IPS DF 4.7 (cell line): ENCODE measurements around the gene PHGDH.

Experiments used
- DNase-seq: peaks from one replicate; pipeline ENCODE4 v3.0.0-alpha.2; 2013; ENCODE audit warnings: low spot score; ENCODE audit errors: extremely low read depth

Gene PHGDH

GRCh38 chr1:119731741-119732430 is 20.2 kb downstream of the PHGDH start:
- no peak for DNase-seq

DNA sequence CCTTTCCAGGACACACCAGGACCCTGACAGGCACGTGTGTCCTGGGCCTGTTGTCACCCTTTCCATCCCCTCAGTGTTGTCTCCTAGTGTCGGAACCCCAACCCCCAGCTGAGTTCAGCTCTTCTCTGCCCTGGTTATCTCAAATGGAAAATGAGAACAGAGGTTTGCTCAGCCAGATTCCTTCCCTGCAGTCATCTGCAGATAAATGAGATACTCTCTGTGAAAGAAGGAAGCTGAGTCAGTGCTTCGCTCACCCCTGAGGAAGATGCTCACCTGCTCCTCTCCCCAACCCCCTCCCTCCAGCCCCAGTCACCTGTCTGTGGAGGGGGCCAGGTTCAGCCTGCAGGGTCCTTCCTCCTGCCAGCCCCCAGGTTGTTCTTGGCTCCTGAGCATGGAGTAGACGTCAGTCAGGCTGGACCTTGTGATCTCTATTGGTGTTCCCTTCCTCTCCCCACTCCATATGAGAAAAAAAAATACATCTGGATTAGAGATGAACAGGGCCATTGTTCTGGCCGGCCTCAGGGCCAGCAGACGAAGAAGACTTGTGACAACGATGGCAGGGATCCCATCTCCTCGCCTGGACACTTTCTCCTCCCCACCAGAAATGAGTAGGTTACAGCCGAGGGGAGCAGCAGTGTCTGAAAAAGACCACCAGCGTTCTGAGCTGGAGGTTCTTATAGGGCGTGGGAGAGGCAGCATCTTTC is 20.9 kb downstream of the PHGDH start:
- DNase-seq, result no peak

DNA sequence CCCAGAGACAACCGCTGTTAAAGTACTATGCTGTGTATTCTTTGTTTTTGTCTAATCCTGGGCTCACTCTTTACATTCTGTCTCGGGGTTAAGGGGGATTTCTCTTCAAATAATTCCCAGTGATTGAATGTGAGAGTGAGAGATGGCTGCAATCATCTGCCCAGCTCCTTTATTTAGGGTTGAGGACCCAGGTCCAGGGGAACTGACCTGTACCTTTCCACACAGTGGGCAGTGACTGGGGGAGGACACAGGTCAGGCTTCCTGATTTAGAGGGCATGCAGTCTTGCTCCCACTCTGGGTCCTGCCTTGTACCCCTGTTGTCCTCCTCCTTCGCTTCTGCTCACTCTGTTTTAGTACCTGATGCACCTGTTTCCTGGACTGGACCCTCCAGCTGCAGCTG is 22.0 kb downstream of the PHGDH start:
- no peak for DNase-seq

DNA sequence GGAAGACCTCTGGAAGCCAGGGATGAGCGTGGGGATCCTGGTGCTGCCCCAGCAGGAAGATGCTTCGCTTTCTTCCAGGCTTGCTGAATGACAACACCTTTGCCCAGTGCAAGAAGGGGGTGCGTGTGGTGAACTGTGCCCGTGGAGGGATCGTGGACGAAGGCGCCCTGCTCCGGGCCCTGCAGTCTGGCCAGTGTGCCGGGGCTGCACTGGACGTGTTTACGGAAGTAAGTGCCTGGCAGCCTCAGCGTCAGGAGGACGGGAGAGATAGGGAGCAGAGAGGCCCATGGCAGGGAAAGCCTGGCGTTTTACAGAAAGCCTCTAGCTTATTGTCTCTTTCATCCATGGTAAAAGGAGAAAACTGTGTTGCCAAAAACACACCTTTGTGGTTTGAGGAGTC is 23.5 kb downstream of the PHGDH start:
- no peak for DNase-seq

DNA sequence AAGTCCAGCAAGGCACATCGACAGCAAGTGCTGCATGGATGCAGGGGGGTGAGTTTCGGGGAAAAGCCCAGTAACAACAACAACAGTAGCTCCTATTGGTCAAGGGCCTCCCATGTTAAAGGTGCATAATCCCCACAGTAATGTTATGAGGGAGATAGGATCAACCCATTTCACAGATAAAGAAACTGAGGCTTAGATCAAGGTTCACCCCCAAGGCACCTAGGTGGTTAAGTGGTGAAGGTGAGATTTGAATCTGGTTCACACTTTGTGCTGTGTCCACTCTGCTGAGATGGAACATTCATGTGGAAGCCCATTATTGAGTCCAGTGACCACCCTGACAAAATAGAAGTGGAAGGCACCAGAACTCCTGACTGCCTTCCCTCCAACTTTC is 24.9 kb downstream of the PHGDH start:
- DNase-seq, result no peak

- DNase-seq, result no peak
Measured at GRCh38 chr1:119737040-119737682, 25.4 kb downstream of the PHGDH start.

- DNase-seq, result no peak
Measured at GRCh38 chr1:119738100-119738720, 26.5 kb downstream of the PHGDH start.

GRCh38 chr1:119739150-119739549 is 27.4 kb downstream of the PHGDH start:
- no peak for DNase-seq

- no peak for DNase-seq
Measured at GRCh38 chr1:119740261-119740660, 28.5 kb downstream of the PHGDH start.

DNA sequence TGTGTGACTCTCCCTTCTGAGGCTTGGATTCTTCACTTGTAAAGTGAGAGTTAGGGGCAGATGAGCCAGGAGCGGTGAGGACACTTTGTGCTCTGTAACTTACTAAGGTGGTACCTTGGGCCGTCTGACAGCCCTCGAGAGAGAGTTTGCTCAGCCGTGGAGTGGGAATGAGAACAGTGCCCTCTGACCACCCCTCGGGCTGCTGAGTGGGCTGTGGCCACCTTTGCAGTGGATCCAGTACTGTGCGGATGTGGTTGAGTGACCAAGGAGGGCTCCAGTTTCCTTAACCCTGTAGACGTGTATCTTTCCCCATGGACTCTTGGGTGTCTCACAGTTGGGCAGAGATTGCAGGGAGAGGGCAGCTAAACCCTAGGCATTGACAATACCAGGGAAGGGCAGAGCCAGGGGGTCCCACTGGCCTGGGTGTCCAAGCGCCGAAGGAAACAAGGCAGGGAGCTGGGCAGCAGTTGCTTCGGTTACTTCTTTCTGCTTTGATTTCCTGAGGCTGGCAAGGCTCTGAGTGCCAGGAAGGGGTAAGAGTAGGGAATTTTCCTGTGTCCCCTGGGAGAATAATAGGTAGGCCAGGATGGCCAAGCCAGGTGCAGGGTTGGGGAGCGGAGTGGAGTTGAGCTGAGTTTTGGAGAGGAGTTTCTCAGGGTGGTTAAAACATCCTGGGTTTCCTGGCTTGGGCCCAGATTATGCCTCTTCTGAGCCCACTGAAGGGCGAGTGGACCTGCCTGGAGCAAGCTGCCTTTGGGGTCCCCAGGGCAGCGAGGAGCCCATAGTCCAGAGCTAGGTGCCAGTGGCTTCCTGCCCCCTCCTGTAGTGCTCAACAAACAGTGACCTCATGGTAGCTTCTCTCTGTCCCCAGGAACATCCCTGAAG is 29.4 kb downstream of the PHGDH start:
- DNase-seq, result no peak

DNA sequence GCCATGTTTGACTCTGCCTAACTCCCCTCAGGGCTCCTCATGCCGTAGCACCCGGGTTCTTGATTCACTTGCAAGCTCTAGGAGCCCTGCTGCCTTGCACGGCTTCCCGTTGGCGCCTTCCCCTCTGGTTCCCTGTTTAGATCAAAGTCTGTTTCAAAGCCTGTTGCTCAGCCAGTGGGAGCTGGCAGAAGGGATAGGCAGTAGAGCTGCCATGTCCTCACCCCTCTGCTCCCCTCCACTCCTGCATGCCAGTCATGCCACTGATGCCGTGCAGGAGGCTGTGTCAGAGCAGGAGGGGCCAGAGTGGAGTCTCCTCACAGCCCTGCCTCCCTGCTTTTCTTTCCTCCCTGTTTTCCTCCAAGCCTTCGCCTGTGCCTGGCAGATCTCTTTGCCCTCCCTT is 30.5 kb downstream of the PHGDH start:
- no peak for DNase-seq

DNA sequence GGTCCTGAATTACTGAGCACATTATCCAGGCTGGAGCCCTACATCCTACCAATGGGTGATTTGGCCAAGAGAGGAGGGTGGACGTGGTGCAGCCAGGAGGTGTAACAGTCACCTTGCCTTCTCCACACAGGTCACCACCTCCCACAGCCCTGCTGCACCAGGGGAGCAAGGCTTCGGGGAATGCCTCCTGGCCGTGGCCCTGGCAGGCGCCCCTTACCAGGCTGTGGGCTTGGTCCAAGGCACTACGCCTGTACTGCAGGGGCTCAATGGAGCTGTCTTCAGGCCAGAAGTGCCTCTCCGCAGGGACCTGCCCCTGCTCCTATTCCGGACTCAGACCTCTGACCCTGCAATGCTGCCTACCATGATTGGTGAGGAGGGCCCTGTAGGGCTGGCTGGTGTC is 30.9 kb downstream of the PHGDH start:
- no peak for DNase-seq

GRCh38 chr1:119743308-119743707 is 31.6 kb downstream of the PHGDH start:
- DNase-seq, result no peak

GRCh38 chr1:119743776-119744597 is 32.3 kb downstream of the PHGDH start:
- DNase-seq, result peak; percentile 49

GRCh38 chr1:119744598-119744942 is 32.8 kb downstream of the PHGDH start:
- DNase-seq, result no peak

- no peak for DNase-seq
Measured at GRCh38 chr1:119745034-119745433, 33.3 kb downstream of the PHGDH start.

- no peak for DNase-seq
Measured at GRCh38 chr1:119747451-119747850, 35.7 kb downstream of the PHGDH start.

GRCh38 chr1:119748040-119748439 is 36.3 kb downstream of the PHGDH start:
- DNase-seq, result no peak

- DNase-seq, result no peak
Measured at GRCh38 chr1:119752592-119752991, 40.9 kb downstream of the PHGDH start.

DNA sequence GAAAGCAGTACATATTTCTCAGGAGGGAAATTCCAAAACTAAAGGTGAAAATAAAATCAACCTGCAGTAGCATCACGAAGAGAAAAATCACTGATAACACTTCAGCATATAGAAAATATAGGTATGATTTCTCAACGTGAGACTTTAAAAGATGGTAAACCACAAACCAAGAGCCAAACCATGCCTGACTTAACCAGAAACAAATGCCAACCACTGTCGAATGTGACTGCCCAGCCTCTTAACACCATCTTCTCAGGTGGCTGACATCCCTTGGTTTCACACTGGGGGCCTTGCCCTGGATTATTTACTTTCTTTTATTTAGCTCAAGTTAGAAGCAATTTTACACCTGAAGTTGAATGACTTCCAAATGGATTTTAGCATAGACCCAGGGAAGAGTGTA is 46.9 kb downstream of the PHGDH start:
- DNase-seq, result no peak

GRCh38 chr1:119762409-119762808 is 50.7 kb downstream of the PHGDH start:
- DNase-seq, result no peak
